GM21619 (cell line): ENCODE measurements around the gene DAAM2.

ENCODE experiments used
- ATAC-seq: cut with Tn5 transposase; IDR thresholded peaks from one replicate; pipeline ENCODE4 v1.9.1; 2021; ENCODE audit not compliant: unreplicated experiment

The DAAM2 gene

GRCh38 chr6:39843305-39844020 is 51.3 kb downstream of the DAAM2 start:
- ATAC-seq: no peak

- ATAC-seq: no peak
These were observed 52.7 kb downstream of the DAAM2 start for GRCh38 chr6:39844866-39845265.

GRCh38 chr6:39847221-39847620 is 55.0 kb downstream of the DAAM2 start:
- ATAC-seq: no peak

- no peak for ATAC-seq
These were observed 56.0 kb downstream of the DAAM2 start for GRCh38 chr6:39848171-39848570.

GRCh38 chr6:39849228-39849627 is 57.1 kb downstream of the DAAM2 start:
- no peak for ATAC-seq

GRCh38 chr6:39849764-39850163 is 57.6 kb downstream of the DAAM2 start:
- no peak for ATAC-seq

GRCh38 chr6:39850736-39851297 is 58.6 kb downstream of the DAAM2 start:
- no peak for ATAC-seq

- ATAC-seq: no peak
These were observed 59.2 kb downstream of the DAAM2 start for GRCh38 chr6:39851331-39851730.

GRCh38 chr6:39852324-39852723 is 60.1 kb downstream of the DAAM2 start:
- ATAC-seq: no peak

- ATAC-seq: no peak
These were observed 61.4 kb downstream of the DAAM2 start for GRCh38 chr6:39853604-39854003.

GRCh38 chr6:39855356-39855995 is 63.3 kb downstream of the DAAM2 start:
- no peak for ATAC-seq

- ATAC-seq: no peak
These were observed 66.8 kb downstream of the DAAM2 start for GRCh38 chr6:39859025-39859424.

GRCh38 chr6:39861663-39862062 is 69.5 kb downstream of the DAAM2 start:
- ATAC-seq: no peak

GRCh38 chr6:39865011-39865888 is 73.1 kb downstream of the DAAM2 start:
- ATAC-seq: no peak

GRCh38 chr6:39867592-39867991 is 75.4 kb downstream of the DAAM2 start:
- no peak for ATAC-seq

GRCh38 chr6:39870950-39871349 is 78.8 kb downstream of the DAAM2 start:
- no peak for ATAC-seq

GRCh38 chr6:39873439-39873838 is 81.3 kb downstream of the DAAM2 start:
- no peak for ATAC-seq

GRCh38 chr6:39876111-39876510 is 83.9 kb downstream of the DAAM2 start:
- no peak for ATAC-seq

- no peak for ATAC-seq
These were observed 84.7 kb downstream of the DAAM2 start for GRCh38 chr6:39876826-39877225.

GRCh38 chr6:39879535-39879934 is 87.4 kb downstream of the DAAM2 start:
- no peak for ATAC-seq

- ATAC-seq: no peak
These were observed 88.4 kb downstream of the DAAM2 start for GRCh38 chr6:39880594-39880993.
